ENCODE measurements around the gene ARHGAP27.
"Not testable (repeated sequence)": the region's sequence is repeated elsewhere in the genome, so short reads cannot be mapped to it uniquely, and the experiment has no call there.

ARHGAP27 gene

DNA sequence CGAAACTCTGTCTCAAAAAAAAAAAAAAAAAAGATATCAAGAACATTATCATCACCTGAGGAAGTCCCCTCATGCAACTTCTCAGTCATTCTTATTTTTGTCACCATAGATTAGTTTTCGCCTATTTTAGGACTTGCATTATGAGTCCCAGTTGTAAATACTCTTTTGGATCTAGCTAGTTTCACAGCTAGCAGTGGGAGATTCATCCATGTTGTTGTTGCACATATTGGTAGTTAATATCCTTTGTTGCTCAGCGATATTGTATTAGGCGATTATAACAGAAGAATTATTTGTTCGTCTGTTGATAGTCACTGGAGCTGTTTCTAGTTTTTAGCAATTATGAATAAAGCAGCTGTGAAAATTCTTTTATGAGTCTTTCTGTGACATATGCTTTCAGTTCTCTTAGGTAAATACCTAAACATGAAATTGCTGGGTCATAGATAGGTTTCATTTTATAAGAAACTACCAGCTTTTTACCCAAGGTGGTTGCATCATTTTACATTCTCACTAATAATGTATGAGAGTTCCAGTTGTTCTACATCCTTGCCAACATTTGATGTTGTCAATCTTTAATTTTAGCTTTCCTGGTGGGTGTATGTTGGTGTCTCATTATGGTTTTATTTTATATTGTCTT, 75.2 kb downstream of the ARHGAP27 start:
- no peak for DNase-seq (ENCODE audit: low spot score)

DNA sequence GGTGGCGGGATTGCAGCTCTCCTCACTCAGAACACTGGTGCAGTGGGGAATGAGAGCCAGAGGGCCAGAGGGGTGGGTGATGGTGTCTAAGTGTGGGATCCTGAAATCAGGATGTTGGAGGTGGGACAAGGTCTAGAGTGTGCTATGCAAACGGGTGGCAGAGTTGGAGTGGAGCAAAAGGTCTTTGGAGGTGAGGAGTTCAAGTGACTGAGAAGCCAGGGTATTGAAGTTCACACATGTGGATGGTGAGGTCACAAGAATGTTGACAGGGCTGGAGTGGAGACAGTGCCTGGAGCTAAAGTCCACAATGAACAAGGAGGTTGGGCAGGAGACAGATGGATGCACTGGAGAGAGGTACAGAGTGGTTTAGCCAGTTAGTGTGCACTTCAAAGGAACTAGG, 77.6 kb downstream of the ARHGAP27 start:
- no peak for DNase-seq (ENCODE audit: low spot score)

DNA sequence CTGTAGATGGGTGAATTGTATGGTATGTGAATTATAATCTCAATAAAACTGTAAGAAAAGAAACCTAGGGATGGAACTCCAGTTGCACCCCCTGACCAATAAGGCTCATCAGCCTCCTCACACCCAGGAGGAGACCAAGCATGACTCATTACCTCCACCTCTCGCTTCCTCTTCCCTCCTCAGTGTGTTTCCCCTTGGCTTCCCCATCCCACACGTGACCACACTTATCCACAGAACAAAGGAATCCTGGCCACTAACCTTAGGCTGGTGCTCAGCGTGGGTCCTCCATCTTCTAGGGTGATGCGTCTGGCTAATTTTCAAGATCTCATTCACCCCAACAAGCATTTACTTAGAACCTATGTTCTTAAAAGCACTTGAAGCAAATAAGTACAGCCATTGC, 79.6 kb downstream of the ARHGAP27 start:
- peak; percentile 52 for DNase-seq (ENCODE audit: low spot score)

DNA sequence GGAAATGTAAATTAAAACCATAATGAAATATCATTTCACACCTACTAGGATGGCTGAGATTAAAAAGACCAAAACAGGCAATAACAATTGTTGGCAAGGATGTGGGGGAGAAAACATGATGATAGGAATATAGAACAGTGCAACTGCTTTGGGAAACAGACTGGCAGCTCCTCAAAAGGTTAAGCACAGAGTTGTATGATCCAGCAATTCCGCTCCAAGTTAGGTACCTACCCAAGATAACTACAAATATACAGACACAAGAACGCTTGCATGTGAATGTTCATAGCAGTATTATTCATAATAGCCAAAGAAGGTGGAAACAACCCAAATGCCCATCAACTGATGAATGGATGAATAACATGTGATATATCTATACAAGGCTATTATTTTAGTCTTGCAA, 80.8 kb downstream of the ARHGAP27 start:
- no peak for DNase-seq (ENCODE audit: low spot score)

DNA sequence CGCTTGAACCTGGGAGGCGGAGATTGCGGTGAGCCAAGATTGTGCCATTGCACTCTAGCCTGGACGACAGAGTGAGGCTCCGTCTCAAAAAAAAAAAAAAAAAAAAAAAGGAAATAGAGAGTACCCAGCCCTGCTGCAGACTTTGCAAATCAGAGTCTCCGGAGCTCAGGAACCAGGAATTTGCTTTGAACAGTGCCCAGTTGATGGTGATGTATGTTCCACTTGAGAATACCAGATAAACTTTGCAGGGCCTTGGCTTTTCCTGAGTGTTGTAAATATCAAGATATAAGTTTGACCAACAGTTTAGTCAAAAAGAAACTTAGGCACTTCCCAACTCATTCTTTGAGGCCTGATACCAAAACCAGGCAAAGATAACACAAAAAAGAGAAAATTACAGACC, 85.2 kb downstream of the ARHGAP27 start:
- DNase-seq (ENCODE audit: low spot score), result no peak

DNA sequence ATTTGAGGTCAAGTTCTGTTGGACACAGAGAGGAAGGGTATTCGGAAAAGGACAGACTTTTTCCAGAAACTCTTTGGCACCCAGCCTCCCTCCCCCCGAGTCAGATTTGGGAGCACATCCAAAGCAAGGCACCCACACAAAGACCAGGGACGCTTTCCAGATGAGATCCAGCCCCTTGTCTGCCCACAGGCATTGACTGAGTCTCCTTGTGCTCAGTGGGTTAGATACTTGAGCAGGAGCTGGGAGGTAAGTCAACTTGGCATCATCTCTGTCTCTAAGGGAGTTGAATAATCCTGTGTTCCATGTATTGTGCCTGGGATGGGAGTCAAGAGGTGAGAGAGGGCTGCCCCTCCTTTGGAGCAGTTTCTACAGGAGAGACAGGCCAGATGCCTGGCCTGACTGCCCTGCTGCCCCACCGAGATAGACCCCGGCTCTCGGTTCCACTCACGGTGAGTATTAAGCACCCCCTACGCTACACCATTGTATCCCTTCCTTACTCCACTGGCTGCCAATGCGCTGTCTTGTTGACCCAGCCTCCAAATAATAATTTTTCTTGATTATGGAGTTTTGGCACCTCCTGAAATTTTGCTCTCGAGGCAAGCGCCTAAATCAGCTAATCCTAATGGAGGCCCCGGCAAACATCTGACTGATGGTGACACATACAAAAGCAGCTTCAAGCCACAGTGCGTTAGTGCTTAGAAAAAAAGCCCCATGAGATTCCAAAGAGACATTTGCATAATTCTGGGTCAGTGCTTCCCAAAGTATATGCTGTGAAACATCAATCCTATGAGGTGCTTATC, 86.3 kb downstream of the ARHGAP27 start:
- DNase-seq (ENCODE audit: low spot score), result no peak

- DNase-seq (ENCODE audit: low spot score), result no peak
Measured at GRCh38 chr17:45345554-45346215, 87.0 kb downstream of the ARHGAP27 start.

GRCh38 chr17:45345246-45345553, 87.5 kb downstream of the ARHGAP27 start:
- no peak for DNase-seq (ENCODE audit: low spot score)

GRCh38 chr17:45343967-45344664, 88.6 kb downstream of the ARHGAP27 start:
- DNase-seq (ENCODE audit: low spot score), result not testable (repeated sequence)
